ENCODE data around the gene PSMB2.

GRCh38 chr1:35556484-35557117 lies 84.7 kb downstream of the PSMB2 start:
- TF ChIP-seq CTCF (IDR thresholded peaks at IDR 0.05; ENCODE audit: control extremely low read depth in 1 of 3, insufficient read depth in 1 of 3, low read depth in 1 of 3, low read length in 3 of 3), result no peak
- no peak for TF ChIP-seq RFX5 (IDR thresholded peaks at IDR 0.05; ENCODE audit: borderline replicate concordance, low read depth, low read length)
- TF ChIP-seq SUZ12 (IDR thresholded peaks at IDR 0.05; ENCODE audit: low read length), result no peak

All from H1 (cell line).